HG03159 (cell line): ENCODE results near the gene SNAPC4.
"Not testable (repeated sequence)": the region's sequence is repeated elsewhere in the genome, so short reads cannot be mapped to it uniquely, and the experiment has no call there.

Source experiments
- ATAC-seq: cut with Tn5 transposase; IDR thresholded peaks from one replicate; pipeline ENCODE4 v1.9.1; 2021; ENCODE audit warnings: mild to moderate bottlenecking, moderate library complexity; ENCODE audit not compliant: unreplicated experiment

SNAPC4 gene

GRCh38 chr9:136433043-136433715 lies 33.2 kb upstream of the SNAPC4 start:
- no peak for ATAC-seq

- no peak for ATAC-seq
These were observed 32.6 kb upstream of the SNAPC4 start for GRCh38 chr9:136432591-136432990.

GRCh38 chr9:136431782-136432350 lies 31.9 kb upstream of the SNAPC4 start:
- no peak for ATAC-seq

GRCh38 chr9:136430588-136431234 lies 30.7 kb upstream of the SNAPC4 start:
- no peak for ATAC-seq

GRCh38 chr9:136429683-136430491 lies 29.9 kb upstream of the SNAPC4 start:
- no peak for ATAC-seq

- no peak for ATAC-seq
These were observed 29.2 kb upstream of the SNAPC4 start for GRCh38 chr9:136429075-136429628.

- no peak for ATAC-seq
These were observed 26.8 kb upstream of the SNAPC4 start for GRCh38 chr9:136426787-136427186.

- ATAC-seq = not testable (repeated sequence)
These were observed 25.4 kb upstream of the SNAPC4 start for GRCh38 chr9:136425367-136425766.

GRCh38 chr9:136424750-136425362 lies 24.9 kb upstream of the SNAPC4 start:
- ATAC-seq = no peak

GRCh38 chr9:136423432-136424146 lies 23.6 kb upstream of the SNAPC4 start:
- no peak for ATAC-seq

GRCh38 chr9:136422876-136423275 lies 22.9 kb upstream of the SNAPC4 start:
- no peak for ATAC-seq

GRCh38 chr9:136421791-136422190 lies 21.8 kb upstream of the SNAPC4 start:
- no peak for ATAC-seq

- no peak for ATAC-seq
These were observed 19.1 kb upstream of the SNAPC4 start for GRCh38 chr9:136419092-136419420.

- ATAC-seq = no peak
These were observed 18.5 kb upstream of the SNAPC4 start for GRCh38 chr9:136418182-136419091.

GRCh38 chr9:136416914-136417313 lies 16.9 kb upstream of the SNAPC4 start:
- ATAC-seq = no peak

- ATAC-seq = no peak
These were observed 16.5 kb upstream of the SNAPC4 start for GRCh38 chr9:136416427-136416826.

- ATAC-seq = no peak
These were observed 13.0 kb upstream of the SNAPC4 start for GRCh38 chr9:136412962-136413361.

GRCh38 chr9:136411378-136411777 lies 11.4 kb upstream of the SNAPC4 start:
- ATAC-seq = no peak
